Measurements from ENCODE around the gene ZBTB8A. TPM values are rescaled to one million over a fixed set of nuclear protein-coding genes. Genes with fewer than 3 reads are reported as not detected.
"Not testable (repeated sequence)": the region's sequence is repeated elsewhere in the genome, so short reads cannot be mapped to it uniquely, and the experiment has no call there.

ZBTB8A gene
- polyA plus RNA-seq, 1 of the 3 experiments (the other 2 are of a cell fraction) = 1.3 TPM

- TF ChIP-seq NRF1 (IDR thresholded peaks at IDR 0.05; ENCODE audit: low read depth, low read length) = no peak
- TF ChIP-seq POLR2AphosphoS5 (IDR thresholded peaks at IDR 0.05; ENCODE audit: low read depth, low read length) = no peak
- TF ChIP-seq TAF1 (IDR thresholded peaks at IDR 0.05; ENCODE audit: borderline replicate concordance, low read depth, low read length) = no peak
- TF ChIP-seq, protein P1, sequence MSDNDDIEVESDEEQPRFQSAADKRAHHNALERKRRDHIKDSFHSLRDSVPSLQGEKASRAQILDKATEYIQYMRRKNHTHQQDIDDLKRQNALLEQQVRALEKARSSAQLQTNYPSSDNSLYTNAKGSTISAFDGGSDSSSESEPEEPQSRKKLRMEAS (IDR thresholded peaks at IDR 0.05; ENCODE audit: low read depth) = no peak
- no peak for TF ChIP-seq RCOR1 (IDR thresholded peaks at IDR 0.05; ENCODE audit: low read length)
- TF ChIP-seq SMC3 (IDR thresholded peaks at IDR 0.05; ENCODE audit: low read depth, low read length) = no peak
- TF ChIP-seq SIN3A (IDR thresholded peaks at IDR 0.05; ENCODE audit: borderline replicate concordance, low read depth, low read length) = no peak
- no peak for TF ChIP-seq ELF1 (IDR thresholded peaks at IDR 0.05)
- TF ChIP-seq JUND (IDR thresholded peaks at IDR 0.05) = no peak
Measured at GRCh38 chr1:32525053-32525452, 14.2 kb upstream of the ZBTB8A start (continued).

DNA sequence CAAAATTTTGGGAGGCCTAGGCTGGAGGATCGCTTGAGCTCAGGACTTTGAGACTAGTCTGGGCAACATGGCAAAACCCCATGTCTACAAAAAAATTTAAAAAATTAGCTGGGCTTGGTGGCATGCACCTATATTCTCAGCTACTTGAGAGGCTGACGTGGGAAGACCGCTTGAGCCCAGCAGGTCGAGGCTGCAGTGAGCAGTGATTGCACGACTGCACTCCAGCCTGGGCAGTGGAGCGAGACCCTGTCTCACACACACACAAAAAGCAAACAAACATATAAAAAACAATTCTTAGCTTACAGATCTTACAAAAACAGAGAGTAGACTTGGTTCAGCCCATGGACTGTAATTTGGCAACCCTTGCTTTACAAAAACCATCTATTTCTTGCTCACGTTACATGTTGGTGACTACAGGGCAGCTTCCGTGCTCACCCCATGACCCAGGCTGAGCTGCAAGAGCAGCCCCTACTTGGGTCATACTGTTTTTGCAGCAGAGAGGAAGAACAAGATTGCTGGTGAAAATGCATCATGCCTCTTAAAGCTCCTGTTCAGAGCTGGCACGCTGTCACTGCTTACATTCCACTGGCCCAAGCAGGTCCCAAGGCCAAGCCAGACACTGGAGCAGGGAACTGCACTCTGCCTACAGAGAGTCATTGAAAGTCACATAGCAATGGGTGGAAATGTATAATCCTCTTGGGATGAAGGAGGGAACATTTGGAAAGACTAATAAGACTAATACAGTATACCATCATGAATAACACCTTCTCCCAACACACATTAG, 13.4 kb upstream of the ZBTB8A start:
- Histone ChIP-seq H3K9ac (no peak overlapping the region), H3K4me2 (no peak overlapping the region), H3K9me2 (no peaks in the 10 kb centered on the region), H2AFZ (ENCODE audit: low read depth) (no peak overlapping the region), H4K20me1 (ENCODE audit: insufficient read depth) (no peaks in the 10 kb centered on the region), H3K4me3 (ENCODE audit: low read depth in 2 of 2, low read length in 1 of 2) (no peak overlapping the region), H3K27ac (ENCODE audit: low read depth in 2 of 2, low read length in 1 of 2) (no peak overlapping the region), H3K4me1 (ENCODE audit: control insufficient read depth in 1 of 2, insufficient read depth in 2 of 2, low read depth in 1 of 2, low read length in 1 of 2) (no peaks in the 10 kb centered on the region), H3K9me3 (no peaks in the 10 kb centered on the region), H3K79me2 (ENCODE audit: insufficient read depth) (no peaks in the 10 kb centered on the region), H3F3A (replicated peaks; ENCODE audit: insufficient read depth) (no peaks in the 10 kb centered on the region), H3K36me3 (replicated peaks in 1 of 2; ENCODE audit: control insufficient read depth in 1 of 2, insufficient read depth in 2 of 2, low read length in 1 of 2) (no peaks in the 10 kb centered on the region), H3K27me3 (ENCODE audit: insufficient read depth) (no peaks in the 10 kb centered on the region)
- POLR2A ChIA-PET = no interaction called here
- WGBS (ENCODE audit: low lambda C conversion rate) = 97% methylated on average over 9 of the region's 9 CpGs
- no peak for DNase-seq
- TF ChIP-seq RCOR1 (IDR thresholded peaks at IDR 0.05; ENCODE audit: low read length) = no peak
- no peak for TF ChIP-seq TEAD4 (IDR thresholded peaks at IDR 0.05; ENCODE audit: borderline replicate concordance, insufficient read depth)
- TF ChIP-seq, protein P1 (IDR thresholded peaks at IDR 0.05; ENCODE audit: low read depth) = no peak
- TF ChIP-seq JUND (IDR thresholded peaks at IDR 0.05) = no peak
- TF ChIP-seq USF1 (IDR thresholded peaks at IDR 0.05; ENCODE audit: borderline replicate concordance, low read depth) = no peak
- TF ChIP-seq ELF1 (IDR thresholded peaks at IDR 0.05) = no peak
- no peak for TF ChIP-seq NRF1 (IDR thresholded peaks at IDR 0.05; ENCODE audit: low read depth, low read length)
- no peak for TF ChIP-seq GATA2 (CRISPR knock-in tag; IDR thresholded peaks at IDR 0.05)
- TF ChIP-seq EP300 (IDR thresholded peaks at IDR 0.05; ENCODE audit: borderline replicate concordance in 1 of 2, low read depth in 1 of 2, low read length in 1 of 2) = no peak
- TF ChIP-seq SMC3 (IDR thresholded peaks at IDR 0.05; ENCODE audit: low read depth, low read length) = no peak
- TF ChIP-seq GABPA (IDR thresholded peaks at IDR 0.05; ENCODE audit: low read depth) = no peak
- TF ChIP-seq FOSL2 (IDR thresholded peaks at IDR 0.05; ENCODE audit: borderline replicate concordance, low read depth) = no peak
- TF ChIP-seq, protein P2, sequence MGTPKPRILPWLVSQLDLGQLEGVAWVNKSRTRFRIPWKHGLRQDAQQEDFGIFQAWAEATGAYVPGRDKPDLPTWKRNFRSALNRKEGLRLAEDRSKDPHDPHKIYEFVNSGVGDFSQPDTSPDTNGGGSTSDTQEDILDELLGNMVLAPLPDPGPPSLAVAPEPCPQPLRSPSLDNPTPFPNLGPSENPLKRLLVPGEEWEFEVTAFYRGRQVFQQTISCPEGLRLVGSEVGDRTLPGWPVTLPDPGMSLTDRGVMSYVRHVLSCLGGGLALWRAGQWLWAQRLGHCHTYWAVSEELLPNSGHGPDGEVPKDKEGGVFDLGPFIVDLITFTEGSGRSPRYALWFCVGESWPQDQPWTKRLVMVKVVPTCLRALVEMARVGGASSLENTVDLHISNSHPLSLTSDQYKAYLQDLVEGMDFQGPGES (IDR thresholded peaks at IDR 0.05; ENCODE audit: low read depth, low read length) = no peak
- TF ChIP-seq MEF2A (IDR thresholded peaks at IDR 0.05; ENCODE audit: borderline replicate concordance, low read depth) = no peak
- no peak for TF ChIP-seq RAD21 (IDR thresholded peaks at IDR 0.05; ENCODE audit: low read length)
- TF ChIP-seq SIN3A (IDR thresholded peaks at IDR 0.05; ENCODE audit: borderline replicate concordance, low read depth, low read length) = no peak
- TF ChIP-seq, protein P3, sequence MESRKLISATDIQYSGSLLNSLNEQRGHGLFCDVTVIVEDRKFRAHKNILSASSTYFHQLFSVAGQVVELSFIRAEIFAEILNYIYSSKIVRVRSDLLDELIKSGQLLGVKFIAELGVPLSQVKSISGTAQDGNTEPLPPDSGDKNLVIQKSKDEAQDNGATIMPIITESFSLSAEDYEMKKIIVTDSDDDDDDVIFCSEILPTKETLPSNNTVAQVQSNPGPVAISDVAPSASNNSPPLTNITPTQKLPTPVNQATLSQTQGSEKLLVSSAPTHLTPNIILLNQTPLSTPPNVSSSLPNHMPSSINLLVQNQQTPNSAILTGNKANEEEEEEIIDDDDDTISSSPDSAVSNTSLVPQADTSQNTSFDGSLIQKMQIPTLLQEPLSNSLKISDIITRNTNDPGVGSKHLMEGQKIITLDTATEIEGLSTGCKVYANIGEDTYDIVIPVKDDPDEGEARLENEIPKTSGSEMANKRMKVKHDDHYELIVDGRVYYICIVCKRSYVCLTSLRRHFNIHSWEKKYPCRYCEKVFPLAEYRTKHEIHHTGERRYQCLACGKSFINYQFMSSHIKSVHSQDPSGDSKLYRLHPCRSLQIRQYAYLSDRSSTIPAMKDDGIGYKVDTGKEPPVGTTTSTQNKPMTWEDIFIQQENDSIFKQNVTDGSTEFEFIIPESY (IDR thresholded peaks at IDR 0.05; ENCODE audit: borderline replicate concordance, low read depth) = no peak
- TF ChIP-seq TAF1 (IDR thresholded peaks at IDR 0.05; ENCODE audit: borderline replicate concordance, low read depth, low read length) = no peak
- TF ChIP-seq, protein P4, sequence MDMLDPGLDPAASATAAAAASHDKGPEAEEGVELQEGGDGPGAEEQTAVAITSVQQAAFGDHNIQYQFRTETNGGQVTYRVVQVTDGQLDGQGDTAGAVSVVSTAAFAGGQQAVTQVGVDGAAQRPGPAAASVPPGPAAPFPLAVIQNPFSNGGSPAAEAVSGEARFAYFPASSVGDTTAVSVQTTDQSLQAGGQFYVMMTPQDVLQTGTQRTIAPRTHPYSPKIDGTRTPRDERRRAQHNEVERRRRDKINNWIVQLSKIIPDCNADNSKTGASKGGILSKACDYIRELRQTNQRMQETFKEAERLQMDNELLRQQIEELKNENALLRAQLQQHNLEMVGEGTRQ (IDR thresholded peaks at IDR 0.05; ENCODE audit: borderline replicate concordance, low read depth, low read length) = no peak
- CTCF ChIA-PET = interaction anchor here (1.2 kb wide), 1 partner anchor 10 kb away, joined by 3 read pairs; no protein-coding TSS in a partner anchor

DNA sequence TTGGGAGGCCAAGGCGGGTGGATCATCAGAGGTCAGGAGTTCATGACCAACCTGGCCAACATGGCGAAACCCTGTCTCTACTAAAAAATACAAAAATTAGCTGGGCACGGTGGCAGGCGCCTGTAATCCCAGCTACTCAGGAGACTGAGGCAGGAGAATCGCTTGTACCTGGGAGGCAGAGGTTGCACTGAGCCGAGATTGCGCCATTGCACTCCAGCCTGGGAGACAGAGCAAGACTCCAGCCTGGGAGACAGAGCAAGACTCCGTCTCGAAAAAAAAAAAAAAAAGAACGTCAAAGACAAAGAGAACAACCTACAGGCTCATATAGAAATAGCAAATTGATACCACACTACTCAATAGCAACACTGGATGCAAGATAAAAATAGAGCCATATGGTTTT, 10.7 kb upstream of the ZBTB8A start:
- WGBS (ENCODE audit: low lambda C conversion rate) = 88% methylated on average over 10 of the region's 10 CpGs
- H3K36me3 ChIP-seq (replicated peaks in 1 of 2; ENCODE audit: control insufficient read depth in 1 of 2, insufficient read depth in 2 of 2, low read length in 1 of 2); H3K9me3 ChIP-seq; CTCF ChIA-PET; H3K4me2 ChIP-seq; POLR2A ChIA-PET; H3K27ac ChIP-seq (ENCODE audit: low read depth in 2 of 2, low read length in 1 of 2); H4K20me1 ChIP-seq (ENCODE audit: insufficient read depth); H3K9ac ChIP-seq; H3K4me3 ChIP-seq (ENCODE audit: low read depth in 2 of 2, low read length in 1 of 2); H3K9me2 ChIP-seq; H3K79me2 ChIP-seq (ENCODE audit: insufficient read depth); H3F3A ChIP-seq (replicated peaks; ENCODE audit: insufficient read depth); H3K4me1 ChIP-seq (ENCODE audit: control insufficient read depth in 1 of 2, insufficient read depth in 2 of 2, low read depth in 1 of 2, low read length in 1 of 2); DNase-seq; H3K27me3 ChIP-seq (ENCODE audit: insufficient read depth); H2AFZ ChIP-seq (ENCODE audit: low read depth): not testable (repeated sequence)

All from SK-N-SH (cell line).